HEK293T (cell line): Measurements from ENCODE around the gene TTLL12.

Source experiments
- CTCF ChIA-PET: fragments of 350-600 bp; formaldehyde crosslinking; extraction: SDS; loops from one replicate; lab custom pipeline; 2021; ENCODE audit warnings: antibody characterized with exemption, inconsistent platforms; lab: Yijun Ruan, JAX
- POLR2A ChIA-PET: fragments of 350-600 bp; formaldehyde crosslinking; extraction: SDS; loops from one replicate; lab custom pipeline; 2020; ENCODE audit warnings: antibody characterized with exemption, inconsistent platforms; lab: Yijun Ruan, JAX
- DNase-seq: peaks from one replicate; pipeline ENCODE4 v3.0.0; 2012; ENCODE audit warnings: mixed read lengths; ENCODE audit errors: extremely low spot score
- ARNT ChIP-seq: fragments of 450-650 bp; IDR thresholded peaks from 2 replicates; pipeline ENCODE4 v1.6.1; 2017; ENCODE audit warnings: mild to moderate bottlenecking
- BHLHE40 ChIP-seq: fragments of 450-650 bp; IDR thresholded peaks from 2 replicates; pipeline ENCODE4 v1.6.1; 2016; ENCODE audit warnings: mild to moderate bottlenecking, moderate library complexity, borderline replicate concordance
- CTBP1 ChIP-seq: fragments of 450-650 bp; IDR thresholded peaks from 2 replicates; pipeline ENCODE4 v1.6.1; 2016; ENCODE audit warnings: borderline replicate concordance
- ELF4 ChIP-seq: fragments of 450-650 bp; IDR thresholded peaks from 2 replicates; pipeline ENCODE4 v1.6.1; 2017; ENCODE audit warnings: antibody characterized with exemption
- FOXA1 ChIP-seq: fragments of 450-650 bp; IDR thresholded peaks from 2 replicates; pipeline ENCODE4 v1.6.1; 2016; ENCODE audit warnings: mild to moderate bottlenecking
- FOXK2 ChIP-seq: fragments of 450-650 bp; IDR thresholded peaks from 2 replicates; pipeline ENCODE4 v1.6.1; 2016; ENCODE audit warnings: mild to moderate bottlenecking
- FOXM1 ChIP-seq: fragments of 450-650 bp; IDR thresholded peaks from 2 replicates; pipeline ENCODE4 v1.6.1; 2017; ENCODE audit warnings: mild to moderate bottlenecking, borderline replicate concordance
- HDGF ChIP-seq: fragments of 450-650 bp; IDR thresholded peaks from 2 replicates; pipeline ENCODE4 v1.6.1; 2017; ENCODE audit warnings: antibody characterized with exemption, borderline replicate concordance
- L3MBTL2 ChIP-seq: fragments of 450-650 bp; conservative IDR thresholded peaks from 2 replicates; pipeline ENCODE4 v1.6.1; 2016; ENCODE audit warnings: mild to moderate bottlenecking
- LEF1 ChIP-seq: fragments of 450-650 bp; IDR thresholded peaks from 2 replicates; pipeline ENCODE4 v1.6.1; 2017; ENCODE audit warnings: mild to moderate bottlenecking, borderline replicate concordance
- NFRKB ChIP-seq: fragments of 450-650 bp; IDR thresholded peaks from 2 replicates; pipeline ENCODE4 v1.6.1; 2016; ENCODE audit warnings: mild to moderate bottlenecking, moderate library complexity
- SP1 ChIP-seq: fragments of 450-650 bp; IDR thresholded peaks from 2 replicates; pipeline ENCODE4 v1.6.1; 2017
- SUZ12 ChIP-seq: fragments of 450-650 bp; IDR thresholded peaks from 2 replicates; pipeline ENCODE4 v1.6.1; 2016; ENCODE audit warnings: mild to moderate bottlenecking
- TARDBP ChIP-seq: fragments of 450-650 bp; IDR thresholded peaks from 2 replicates; pipeline ENCODE4 v1.6.1; 2016
- ZNF384 ChIP-seq: fragments of 450-650 bp; IDR thresholded peaks from 2 replicates; pipeline ENCODE4 v1.6.1; 2016
- TF ChIP-seq, protein P1 (sequence below): fragments of 450-650 bp; IDR thresholded peaks from 2 replicates; pipeline ENCODE4 v1.6.1; 2016

TTLL12 gene

DNA sequence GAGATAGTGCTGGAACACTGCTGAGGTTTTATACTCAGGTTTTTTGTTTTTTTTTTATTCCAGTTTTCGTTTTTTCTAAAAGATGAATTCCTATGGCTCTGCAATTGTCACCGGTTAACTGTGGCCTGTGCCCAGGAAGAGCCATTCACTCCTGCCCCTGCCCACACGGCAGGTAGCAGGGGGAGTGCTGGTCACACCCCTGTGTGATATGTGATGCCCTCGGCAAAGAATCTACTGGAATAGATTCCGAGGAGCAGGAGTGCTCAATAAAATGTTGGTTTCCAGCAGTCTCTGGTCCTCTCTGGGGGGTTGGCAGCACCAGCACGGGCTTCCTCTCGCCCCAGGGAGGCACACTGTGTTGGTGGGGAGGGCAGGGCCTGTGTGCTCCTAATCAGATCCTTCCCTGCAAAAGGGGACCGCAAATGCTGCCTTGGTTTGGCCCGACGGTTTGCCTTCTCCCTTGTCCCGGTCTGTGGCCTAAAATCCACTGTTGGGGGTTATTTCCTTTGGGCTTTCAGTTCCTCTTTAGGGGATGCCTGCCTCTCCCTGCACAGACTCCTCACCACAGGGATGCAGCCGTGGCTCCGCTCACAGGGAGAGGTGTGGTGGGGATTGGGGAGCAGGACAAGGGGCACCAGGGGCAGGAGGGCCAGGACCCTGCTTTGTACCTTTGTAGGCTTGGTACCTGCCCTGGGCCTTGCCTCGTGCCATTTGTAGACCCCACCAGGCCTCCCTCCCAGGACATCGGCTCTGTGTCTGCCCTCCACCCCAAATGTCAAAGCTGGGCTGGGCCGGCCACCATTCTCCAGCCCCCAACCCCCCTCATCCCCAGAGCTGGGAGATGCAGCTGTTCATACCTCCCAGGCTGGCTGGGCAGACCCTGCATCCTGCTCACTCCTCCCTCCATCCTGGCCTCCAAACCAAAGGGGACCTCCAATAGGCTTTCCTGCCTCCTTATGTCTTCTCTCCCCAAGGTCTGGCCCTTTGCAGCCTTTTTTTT lies 57.2 kb downstream of the TTLL12 start:
- no peak for DNase-seq
- TF ChIP-seq SUZ12 (no peak), SP1 (no peak), ELF4 (no peak), FOXK2 (no peak), FOXA1 (no peak), FOXM1 (no peak), HDGF (no peak), CTBP1 (no peak), ARNT (no peak), L3MBTL2 (no peak), NFRKB (no peak), TARDBP (no peak), BHLHE40 (no peak), LEF1 (no peak), ZNF384 (no peak)
- TF ChIP-seq, protein P1, sequence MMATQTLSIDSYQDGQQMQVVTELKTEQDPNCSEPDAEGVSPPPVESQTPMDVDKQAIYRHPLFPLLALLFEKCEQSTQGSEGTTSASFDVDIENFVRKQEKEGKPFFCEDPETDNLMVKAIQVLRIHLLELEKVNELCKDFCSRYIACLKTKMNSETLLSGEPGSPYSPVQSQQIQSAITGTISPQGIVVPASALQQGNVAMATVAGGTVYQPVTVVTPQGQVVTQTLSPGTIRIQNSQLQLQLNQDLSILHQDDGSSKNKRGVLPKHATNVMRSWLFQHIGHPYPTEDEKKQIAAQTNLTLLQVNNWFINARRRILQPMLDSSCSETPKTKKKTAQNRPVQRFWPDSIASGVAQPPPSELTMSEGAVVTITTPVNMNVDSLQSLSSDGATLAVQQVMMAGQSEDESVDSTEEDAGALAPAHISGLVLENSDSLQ: no peak
- POLR2A ChIA-PET: no interaction called here
- CTCF ChIA-PET: no interaction called here

DNA sequence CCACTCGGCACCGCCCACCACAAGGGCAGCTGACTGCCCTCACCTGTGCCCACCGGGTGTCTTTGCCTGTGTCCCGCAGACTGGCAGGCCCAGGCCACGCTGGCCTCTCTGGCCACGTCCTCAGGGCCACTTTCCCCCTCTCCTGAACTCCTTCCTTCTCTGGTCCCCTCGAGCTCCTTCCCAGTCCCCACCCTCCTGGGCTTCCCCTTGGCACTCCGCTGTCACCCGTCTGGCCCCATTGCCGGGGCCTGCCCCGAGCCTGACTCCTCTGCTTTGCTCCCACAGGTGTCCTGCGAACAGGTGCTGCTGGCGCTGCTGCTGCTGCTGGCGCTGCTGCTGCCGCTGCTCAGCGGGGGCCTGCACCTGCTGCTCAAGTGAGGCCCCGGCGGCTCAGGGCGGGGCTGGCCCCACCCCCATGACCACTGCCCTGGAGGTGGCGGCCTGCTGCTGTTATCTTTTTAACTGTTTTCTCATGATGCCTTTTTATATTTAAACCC lies 58.0 kb downstream of the TTLL12 start:
- DNase-seq: no peak
- ChIA-PET CTCF (interaction anchor here (1.9 kb wide), 1 partner anchor 9 kb away, joined by 5 read pairs; no protein-coding TSS in a partner anchor), POLR2A (no interaction called here)
- TF ChIP-seq HDGF (no peak), LEF1 (no peak), L3MBTL2 (no peak), ARNT (no peak), CTBP1 (no peak), BHLHE40 (no peak), ELF4 (no peak), ZNF384 (no peak), NFRKB (no peak), FOXK2 (no peak), TARDBP (no peak), FOXA1 (no peak), SUZ12 (no peak), SP1 (no peak), FOXM1 (no peak)
- TF ChIP-seq, protein P1: no peak

DNA sequence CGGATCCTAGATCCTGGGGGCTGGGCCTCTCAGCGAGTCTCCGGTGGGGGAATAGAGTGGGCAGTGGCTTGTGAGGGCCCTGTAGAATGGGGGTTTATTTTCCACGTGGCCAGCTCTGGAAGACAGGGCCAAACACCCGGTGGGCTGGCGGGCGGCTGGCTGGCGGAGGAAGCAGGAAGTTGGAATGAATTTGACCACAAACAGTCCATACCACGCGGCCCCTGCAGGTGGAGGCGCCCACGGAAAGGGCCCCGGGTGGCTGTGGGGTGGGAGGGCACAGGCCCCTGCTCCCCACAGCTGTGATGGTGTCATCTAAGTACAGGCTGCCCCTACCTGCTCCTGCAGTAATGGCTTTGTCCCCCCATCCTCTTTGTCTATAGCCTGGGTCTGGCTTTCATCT lies 58.8 kb downstream of the TTLL12 start:
- POLR2A ChIA-PET: no interaction called here

DNA sequence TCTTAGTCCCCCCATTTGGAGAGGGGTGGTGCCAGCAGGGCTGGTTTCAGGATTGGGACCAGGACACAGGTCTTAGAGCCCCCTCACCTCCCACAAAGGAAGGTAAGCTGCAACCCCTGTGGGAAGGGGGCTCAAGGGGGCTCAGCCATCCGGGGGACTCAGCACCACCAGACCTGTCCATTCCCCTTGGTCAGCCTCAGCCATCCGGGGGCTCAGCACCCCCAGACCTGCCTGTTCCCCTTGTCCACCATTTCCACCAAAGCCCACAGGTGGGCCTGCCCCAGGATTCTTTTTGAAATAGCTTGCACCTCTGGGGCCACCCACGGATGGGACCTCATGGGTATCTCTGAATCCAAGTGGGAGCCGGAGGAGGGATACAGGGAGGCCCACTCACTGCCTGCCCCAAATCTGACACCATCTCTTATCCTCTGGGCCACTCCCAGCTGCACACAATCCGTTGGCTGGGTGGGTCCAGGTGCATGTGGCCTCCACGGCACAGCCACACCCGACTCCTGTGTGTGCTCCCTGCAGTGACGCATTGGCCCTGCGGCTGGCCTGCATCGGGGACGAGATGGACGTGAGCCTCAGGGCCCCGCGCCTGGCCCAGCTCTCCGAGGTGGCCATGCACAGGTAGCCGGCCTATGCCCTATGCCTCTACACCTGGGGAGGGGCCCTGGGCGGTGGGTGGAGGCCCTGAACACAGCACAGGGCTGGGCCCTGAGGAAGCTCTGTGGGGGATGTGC lies 59.6 kb downstream of the TTLL12 start:
- no peak for DNase-seq
- no peak for TF ChIP-seq CTBP1
- no peak for TF ChIP-seq NFRKB
- no peak for TF ChIP-seq ELF4
- no peak for TF ChIP-seq LEF1
- TF ChIP-seq TARDBP: no peak
- TF ChIP-seq, protein P1: no peak
- no peak for TF ChIP-seq FOXK2
- no peak for TF ChIP-seq ARNT
- no peak for TF ChIP-seq HDGF
- TF ChIP-seq SP1: no peak
- TF ChIP-seq SUZ12: no peak
- no peak for TF ChIP-seq BHLHE40
- TF ChIP-seq FOXA1: no peak
- CTCF ChIA-PET: interaction anchor here (0.6 to 1.9 kb wide), 2 partner anchors 11 to 198 kb away, joined by 5 to 7 read pairs; no protein-coding TSS in a partner anchor
- POLR2A ChIA-PET: interaction anchor here (0.9 kb wide), 1 partner anchor 60 kb away, joined by 4 read pairs; the partner anchor contains the start of gene TTLL12

More for the DNA sequence above, 58.8 kb downstream of the TTLL12 start:
- TF ChIP-seq ELF4: no peak
- no peak for TF ChIP-seq FOXM1
- no peak for TF ChIP-seq SUZ12
- TF ChIP-seq BHLHE40: no peak
- no peak for TF ChIP-seq ARNT
- TF ChIP-seq TARDBP: no peak
- no peak for TF ChIP-seq L3MBTL2
- TF ChIP-seq FOXK2: no peak
- no peak for TF ChIP-seq CTBP1
- TF ChIP-seq HDGF: no peak
- no peak for TF ChIP-seq LEF1
- no peak for TF ChIP-seq NFRKB
- TF ChIP-seq, protein P1: no peak
- TF ChIP-seq FOXA1: no peak
- no peak for TF ChIP-seq SP1
- TF ChIP-seq ZNF384: no peak
- CTCF ChIA-PET: interaction anchor here (1.9 kb wide), 1 partner anchor 10 kb away, joined by 5 read pairs; no protein-coding TSS in a partner anchor
- DNase-seq: no peak
